ENCODE results near the gene ERICH2.

ERICH2 gene

DNA sequence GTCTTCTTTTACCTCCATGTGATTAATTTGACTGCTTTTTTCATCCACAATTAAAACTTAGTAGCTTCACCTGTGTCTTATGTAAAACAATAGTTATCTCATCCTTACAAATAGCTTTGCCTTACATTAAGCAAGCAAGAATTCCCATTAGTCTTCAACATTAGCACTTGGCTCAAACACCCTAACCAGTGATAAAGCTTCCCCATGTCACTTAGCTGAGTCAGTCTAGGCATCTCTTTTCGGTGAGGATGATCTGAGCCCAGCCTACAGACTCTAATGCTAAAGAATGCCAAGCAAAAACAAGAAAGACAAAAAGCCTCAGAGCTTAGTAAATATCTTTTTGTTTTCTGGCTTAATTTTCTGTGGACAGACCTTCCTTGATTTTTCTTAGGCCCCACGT is 72.6 kb downstream of the ERICH2 start:
- Histone ChIP-seq H3K36me3 (ENCODE audit: insufficient read depth, low read length) (no peaks in the 10 kb centered on the region), H4K20me1 (ENCODE audit: insufficient read depth, low read length) (no peaks in the 10 kb centered on the region), H3K79me2 (ENCODE audit: insufficient read depth, low read length) (no peaks in the 10 kb centered on the region), H3K4me2 (ENCODE audit: low read length) (no peak overlapping the region), H3K27me3 (ENCODE audit: insufficient read depth, low read length) (no peaks in the 10 kb centered on the region), H3K9me2 (ENCODE audit: low read depth, low read length) (no peaks in the 10 kb centered on the region), H3K9me3 (ENCODE audit: low read length) (no peaks in the 10 kb centered on the region), H3K4me3 (ENCODE audit: low read depth, low read length, poor library complexity, severe bottlenecking) (no peak overlapping the region), H2AFZ (ENCODE audit: low read length) (no peak overlapping the region), H3K4me1 (ENCODE audit: insufficient read depth, low read length, severe bottlenecking) (no peaks in the 10 kb centered on the region), H3K27ac (ENCODE audit: low read depth, low read length, poor library complexity, severe bottlenecking) (no peak overlapping the region), H3K9ac (ENCODE audit: low read length) (no peak overlapping the region), H3F3A (ENCODE audit: insufficient read depth, low read length) (no peaks in the 10 kb centered on the region)
- TF ChIP-seq EZH2 (IDR thresholded peaks at IDR 0.05; ENCODE audit: borderline replicate concordance, low read length): no peak
- TF ChIP-seq, protein P1, sequence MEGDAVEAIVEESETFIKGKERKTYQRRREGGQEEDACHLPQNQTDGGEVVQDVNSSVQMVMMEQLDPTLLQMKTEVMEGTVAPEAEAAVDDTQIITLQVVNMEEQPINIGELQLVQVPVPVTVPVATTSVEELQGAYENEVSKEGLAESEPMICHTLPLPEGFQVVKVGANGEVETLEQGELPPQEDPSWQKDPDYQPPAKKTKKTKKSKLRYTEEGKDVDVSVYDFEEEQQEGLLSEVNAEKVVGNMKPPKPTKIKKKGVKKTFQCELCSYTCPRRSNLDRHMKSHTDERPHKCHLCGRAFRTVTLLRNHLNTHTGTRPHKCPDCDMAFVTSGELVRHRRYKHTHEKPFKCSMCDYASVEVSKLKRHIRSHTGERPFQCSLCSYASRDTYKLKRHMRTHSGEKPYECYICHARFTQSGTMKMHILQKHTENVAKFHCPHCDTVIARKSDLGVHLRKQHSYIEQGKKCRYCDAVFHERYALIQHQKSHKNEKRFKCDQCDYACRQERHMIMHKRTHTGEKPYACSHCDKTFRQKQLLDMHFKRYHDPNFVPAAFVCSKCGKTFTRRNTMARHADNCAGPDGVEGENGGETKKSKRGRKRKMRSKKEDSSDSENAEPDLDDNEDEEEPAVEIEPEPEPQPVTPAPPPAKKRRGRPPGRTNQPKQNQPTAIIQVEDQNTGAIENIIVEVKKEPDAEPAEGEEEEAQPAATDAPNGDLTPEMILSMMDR (IDR thresholded peaks at IDR 0.05; ENCODE audit: low read length): no peak

DNA sequence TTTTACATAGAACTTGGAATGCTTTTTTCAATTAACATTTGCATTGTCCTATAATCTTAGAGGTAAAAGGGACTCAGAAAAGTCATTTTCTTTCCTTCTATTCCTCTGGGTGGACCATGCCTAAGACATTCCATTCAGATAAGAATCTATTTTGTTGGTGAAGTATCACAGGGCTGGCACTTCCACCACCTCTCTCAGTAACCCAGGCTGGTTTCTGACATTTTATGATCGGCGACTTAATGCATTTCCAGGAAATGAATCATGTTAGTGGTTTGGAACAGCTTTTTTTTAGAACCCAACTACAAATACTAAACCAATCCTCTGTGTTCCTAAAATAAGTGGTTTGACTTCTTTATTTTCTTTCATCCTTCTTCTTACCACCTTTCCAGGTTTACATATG is 73.5 kb downstream of the ERICH2 start:
- no peaks in the 10 kb centered on the region for H3K36me3 ChIP-seq (ENCODE audit: insufficient read depth, low read length)
- H3K79me2 ChIP-seq (ENCODE audit: insufficient read depth, low read length): no peaks in the 10 kb centered on the region
- no peaks in the 10 kb centered on the region for H4K20me1 ChIP-seq (ENCODE audit: insufficient read depth, low read length)
- no peak overlapping the region for H3K4me3 ChIP-seq (ENCODE audit: low read depth, low read length, poor library complexity, severe bottlenecking)
- no peak overlapping the region for H2AFZ ChIP-seq (ENCODE audit: low read length)
- H3K27me3 ChIP-seq (ENCODE audit: insufficient read depth, low read length): no peaks in the 10 kb centered on the region
- no peak overlapping the region for H3K27ac ChIP-seq (ENCODE audit: low read depth, low read length, poor library complexity, severe bottlenecking)
- no peaks in the 10 kb centered on the region for H3K9me2 ChIP-seq (ENCODE audit: low read depth, low read length)
- H3F3A ChIP-seq (ENCODE audit: insufficient read depth, low read length): no peaks in the 10 kb centered on the region
- H3K4me2 ChIP-seq (ENCODE audit: low read length): no peak overlapping the region
- TF ChIP-seq, protein P1 (IDR thresholded peaks at IDR 0.05; ENCODE audit: low read length): no peak
- no peak for TF ChIP-seq EZH2 (IDR thresholded peaks at IDR 0.05; ENCODE audit: borderline replicate concordance, low read length)
- H3K4me1 ChIP-seq (ENCODE audit: insufficient read depth, low read length, severe bottlenecking): no peaks in the 10 kb centered on the region
- H3K9ac ChIP-seq (ENCODE audit: low read length): no peak overlapping the region
- H3K9me3 ChIP-seq (ENCODE audit: low read length): no peaks in the 10 kb centered on the region

DNA sequence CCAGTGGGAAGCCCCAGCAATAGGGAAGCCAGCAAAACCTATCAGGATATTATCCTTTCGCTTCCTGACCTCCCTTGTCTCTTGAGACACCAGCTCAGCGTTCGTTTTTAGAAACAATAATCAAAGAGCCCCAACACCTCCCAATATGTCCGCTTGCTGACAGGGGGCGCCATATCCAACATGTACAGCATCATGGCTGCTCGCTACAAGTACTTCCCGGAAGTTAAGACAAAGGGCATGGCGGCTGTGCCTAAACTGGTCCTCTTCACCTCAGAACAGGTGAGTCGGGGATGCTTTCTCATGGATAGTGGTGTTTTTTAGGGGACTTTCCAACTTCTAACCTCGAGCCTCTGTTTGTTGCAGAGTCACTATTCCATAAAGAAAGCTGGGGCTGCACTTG is 75.2 kb downstream of the ERICH2 start:
- no peak for TF ChIP-seq EZH2 (IDR thresholded peaks at IDR 0.05; ENCODE audit: borderline replicate concordance, low read length)
- TF ChIP-seq, protein P1 (IDR thresholded peaks at IDR 0.05; ENCODE audit: low read length): peak; percentile 56
- H3K4me1 ChIP-seq (ENCODE audit: insufficient read depth, low read length, severe bottlenecking): no peaks in the 10 kb centered on the region
- H3K9me2 ChIP-seq (ENCODE audit: low read depth, low read length): no peaks in the 10 kb centered on the region
- H3K4me2 ChIP-seq (ENCODE audit: low read length): peak overlapping the region; percentile 52
- H2AFZ ChIP-seq (ENCODE audit: low read length): peak overlapping the region; percentile 92; the same call in 1 of the 2 replicates
- H3F3A ChIP-seq (ENCODE audit: insufficient read depth, low read length): no peaks in the 10 kb centered on the region
- no peaks in the 10 kb centered on the region for H4K20me1 ChIP-seq (ENCODE audit: insufficient read depth, low read length)
- peak overlapping the region; percentile 31 for H3K4me3 ChIP-seq (ENCODE audit: low read depth, low read length, poor library complexity, severe bottlenecking)
- H3K9me3 ChIP-seq (ENCODE audit: low read length): no peaks in the 10 kb centered on the region
- H3K36me3 ChIP-seq (ENCODE audit: insufficient read depth, low read length): no peaks in the 10 kb centered on the region
- no peaks in the 10 kb centered on the region for H3K79me2 ChIP-seq (ENCODE audit: insufficient read depth, low read length)
- H3K27me3 ChIP-seq (ENCODE audit: insufficient read depth, low read length): no peaks in the 10 kb centered on the region
- H3K27ac ChIP-seq (ENCODE audit: low read depth, low read length, poor library complexity, severe bottlenecking): no peak overlapping the region
- H3K9ac ChIP-seq (ENCODE audit: low read length): no peak overlapping the region
